HS-5 (cell line): ENCODE measurements around the gene SCYGR4.
"Not testable (repeated sequence)": the region's sequence is repeated elsewhere in the genome, so short reads cannot be mapped to it uniquely, and the experiment has no call there.

Experiments
- DNase-seq: peaks from one replicate; pipeline ENCODE4 v3.0.0-alpha.2; 2012; ENCODE audit warnings: low read depth

The SCYGR4 gene

GRCh38 chr2:227666631-227667170 is 49.4 kb downstream of the SCYGR4 start, which contains the start of gene SCYGR5:
TSS of gene SCYGR5 (plus strand) at chr2:227666804. CDS start at chr2:227666804, 0 bp downstream.
- DNase-seq, result not testable (repeated sequence)
